ES-I3 (cell line): ENCODE data around the gene ZC3H7A.
A peak's percentile ranks its signal among the peaks of the same experiment; 100 is the strongest.
"Not testable (repeated sequence)": the region's sequence is repeated elsewhere in the genome, so short reads cannot be mapped to it uniquely, and the experiment has no call there.

Experiments
- H3K36me3 ChIP-seq: 2 replicates; pipeline ENCODE4 v1.6.1; 2013; ENCODE audit warnings: mild to moderate bottlenecking, low read length, control low read depth, moderate library complexity; ENCODE audit not compliant: insufficient read depth
- H3K4me1 ChIP-seq: 2 replicates; pipeline ENCODE4 v1.6.1; 2013; ENCODE audit warnings: mild to moderate bottlenecking, control low read depth, low read length; ENCODE audit not compliant: insufficient read depth
- H3K9ac ChIP-seq: 2 replicates; pipeline ENCODE4 v1.6.1; 2013; ENCODE audit warnings: low read depth, mild to moderate bottlenecking, low read length, moderate library complexity
- H3K9me3 ChIP-seq: 2 replicates; pipeline ENCODE4 v1.6.1; 2013; ENCODE audit warnings: mild to moderate bottlenecking, low read length, moderate library complexity; ENCODE audit not compliant: control insufficient read depth, insufficient read depth

The ZC3H7A gene

DNA sequence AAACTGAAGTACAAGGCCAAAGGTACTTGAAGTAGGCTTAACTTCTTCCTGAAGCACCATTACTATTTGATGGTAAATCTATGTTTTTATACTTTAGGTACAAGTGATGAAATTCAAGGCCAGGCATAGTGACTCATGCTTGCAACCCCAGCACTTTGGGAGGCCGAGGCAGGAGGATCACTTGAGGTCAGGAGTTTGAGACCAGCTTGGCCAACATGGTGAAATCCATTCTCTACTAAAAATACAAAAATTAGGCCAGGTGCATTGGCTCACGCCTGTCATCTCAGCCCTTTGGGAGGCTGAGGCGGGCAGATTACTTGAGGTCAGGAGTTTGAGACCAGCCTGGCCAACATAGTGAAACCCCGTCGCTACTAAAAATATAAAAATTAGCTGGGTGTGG lies 26.6 kb upstream of the ZC3H7A start:
- H3K36me3 ChIP-seq, H3K4me1 ChIP-seq, H3K9ac ChIP-seq, H3K9me3 ChIP-seq: not testable (repeated sequence)

DNA sequence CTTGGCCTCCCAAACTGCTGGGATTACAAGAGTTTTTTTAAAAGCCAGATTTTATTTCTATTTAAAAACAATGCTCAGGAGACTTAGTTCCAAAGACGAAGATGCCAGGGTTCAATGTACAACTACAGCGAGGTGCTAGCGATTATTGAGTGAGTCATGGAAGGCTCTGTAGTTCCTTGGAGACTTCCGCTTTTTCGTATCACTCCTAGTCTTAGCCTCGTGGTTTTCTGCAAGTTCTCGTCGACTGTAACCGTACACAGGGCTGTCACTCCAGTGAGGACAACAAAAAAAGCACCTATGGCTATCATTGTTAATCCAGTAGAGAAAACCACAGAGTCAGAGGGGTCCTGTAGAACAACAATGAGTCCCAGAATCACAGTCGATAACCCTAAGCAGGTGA lies 22.7 kb upstream of the ZC3H7A start:
- Histone ChIP-seq H3K36me3 (no peaks in the 10 kb centered on the region), H3K9me3 (no peaks in the 10 kb centered on the region), H3K4me1 (peaks cover 4% of the 10 kb centered on the region; the same call in 1 of the 2 replicates), H3K9ac (no peak overlapping the region)

DNA sequence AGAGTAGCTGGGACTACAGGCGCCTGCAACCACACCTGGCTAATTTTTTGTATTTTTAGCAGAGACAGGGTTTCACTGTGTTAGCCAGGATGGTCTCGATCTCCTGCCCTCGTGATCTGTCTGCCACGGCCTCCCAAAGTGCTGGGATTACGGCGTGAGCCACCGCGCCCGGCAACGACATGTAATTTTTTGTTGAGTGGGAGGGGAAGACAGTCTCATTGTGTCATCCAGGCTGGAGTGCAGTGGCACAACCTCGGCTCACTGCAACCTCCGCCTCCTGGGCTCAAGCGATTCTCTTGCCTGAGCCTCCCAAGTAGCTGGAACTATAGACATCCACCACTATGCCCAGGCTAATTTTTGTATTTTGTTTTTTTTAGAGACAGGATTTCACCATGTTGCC lies 21.9 kb upstream of the ZC3H7A start:
- H3K9me3 ChIP-seq, H3K36me3 ChIP-seq, H3K4me1 ChIP-seq, H3K9ac ChIP-seq: not testable (repeated sequence)

DNA sequence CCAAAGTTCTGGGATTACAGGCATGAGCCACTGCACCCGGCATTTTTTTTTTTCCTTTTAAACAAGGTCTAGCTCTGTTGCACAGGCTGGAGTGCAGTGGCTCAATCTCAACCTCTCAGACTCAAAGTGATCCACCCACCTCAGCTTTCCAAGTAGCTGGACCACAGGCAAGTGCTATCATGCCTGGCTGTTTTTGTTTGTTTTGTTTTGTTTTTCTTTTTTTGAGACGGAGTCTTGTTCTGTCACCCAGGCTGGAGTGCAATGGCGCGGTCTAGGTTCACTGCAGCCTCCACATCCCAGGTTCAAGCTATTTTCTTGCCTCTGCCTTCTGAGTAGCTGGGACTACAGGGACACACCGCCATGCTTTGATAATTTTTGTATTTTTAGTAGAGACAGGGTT lies 19.1 kb upstream of the ZC3H7A start:
- Histone ChIP-seq H3K9ac (no peak overlapping the region), H3K4me1 (no peaks in the 10 kb centered on the region), H3K36me3 (no peaks in the 10 kb centered on the region)

DNA sequence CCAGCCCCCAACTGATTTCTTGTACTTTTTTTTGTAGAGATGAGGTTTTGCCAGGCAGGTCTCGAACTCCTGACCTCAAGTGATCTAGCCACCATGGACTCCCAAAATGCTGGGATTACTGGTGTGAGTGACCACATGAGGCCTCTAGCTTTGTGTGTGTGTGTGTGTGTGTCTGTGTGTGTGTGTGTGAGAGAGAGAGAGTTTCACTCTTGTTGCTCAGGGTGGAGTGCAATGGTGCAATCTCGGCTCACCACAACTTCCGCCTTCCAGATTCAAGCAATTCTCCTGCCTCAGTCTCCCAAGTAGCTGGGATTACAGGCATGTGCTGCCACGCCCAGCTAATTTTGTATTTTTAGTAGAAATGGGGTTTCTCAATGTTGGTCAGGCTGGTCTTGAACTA lies 17.7 kb upstream of the ZC3H7A start:
- H3K36me3 ChIP-seq, H3K9ac ChIP-seq, H3K4me1 ChIP-seq, H3K9me3 ChIP-seq: not testable (repeated sequence)

More for the DNA sequence above, 19.1 kb upstream of the ZC3H7A start:
- no peaks in the 10 kb centered on the region for H3K9me3 ChIP-seq

DNA sequence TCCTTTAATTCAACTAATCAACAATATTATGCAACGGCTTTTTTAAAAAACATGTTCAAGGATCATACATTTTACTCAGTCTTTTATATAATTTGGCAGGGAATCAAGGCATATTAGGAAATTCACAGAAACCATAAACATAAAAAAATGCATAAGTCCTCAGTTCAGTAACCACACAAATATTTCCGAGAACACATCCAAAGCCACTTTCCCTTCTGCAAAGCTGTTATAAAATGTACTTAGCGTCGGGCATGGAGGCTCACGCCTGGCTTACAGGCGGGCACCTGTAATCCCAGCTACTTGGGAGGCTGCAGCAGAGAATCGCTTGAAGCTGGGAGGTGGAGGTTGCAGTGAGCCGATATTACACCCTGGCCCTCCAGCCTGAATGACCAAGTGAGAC lies 9.7 kb upstream of the ZC3H7A start:
- Histone ChIP-seq H3K4me1 (no peaks in the 10 kb centered on the region), H3K9me3 (no peaks in the 10 kb centered on the region), H3K36me3 (no peaks in the 10 kb centered on the region), H3K9ac (no peak overlapping the region)

DNA sequence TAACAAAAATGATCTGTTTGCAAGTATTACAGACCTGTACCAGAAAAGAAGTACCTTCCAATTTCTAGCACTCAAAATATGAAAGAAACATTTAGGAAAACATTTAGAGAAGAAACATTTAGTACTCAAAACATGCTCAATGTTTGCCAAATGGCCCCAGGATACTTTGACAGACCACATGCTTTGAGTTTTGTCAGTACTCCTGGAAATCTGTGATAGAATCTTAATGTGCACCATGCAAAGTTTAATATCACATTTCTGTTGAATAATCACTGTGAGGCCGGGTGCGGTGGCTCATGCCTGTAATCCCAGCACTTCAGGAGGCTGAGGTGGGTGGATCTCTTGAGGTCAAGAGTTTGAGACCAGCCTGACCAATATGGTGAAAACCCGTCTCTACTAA lies 8.5 kb upstream of the ZC3H7A start:
- H3K36me3 ChIP-seq, result no peaks in the 10 kb centered on the region
- peaks cover 5% of the 10 kb centered on the region; the same call in 1 of the 2 replicates for H3K4me1 ChIP-seq
- no peak overlapping the region for H3K9ac ChIP-seq
- no peaks in the 10 kb centered on the region for H3K9me3 ChIP-seq

DNA sequence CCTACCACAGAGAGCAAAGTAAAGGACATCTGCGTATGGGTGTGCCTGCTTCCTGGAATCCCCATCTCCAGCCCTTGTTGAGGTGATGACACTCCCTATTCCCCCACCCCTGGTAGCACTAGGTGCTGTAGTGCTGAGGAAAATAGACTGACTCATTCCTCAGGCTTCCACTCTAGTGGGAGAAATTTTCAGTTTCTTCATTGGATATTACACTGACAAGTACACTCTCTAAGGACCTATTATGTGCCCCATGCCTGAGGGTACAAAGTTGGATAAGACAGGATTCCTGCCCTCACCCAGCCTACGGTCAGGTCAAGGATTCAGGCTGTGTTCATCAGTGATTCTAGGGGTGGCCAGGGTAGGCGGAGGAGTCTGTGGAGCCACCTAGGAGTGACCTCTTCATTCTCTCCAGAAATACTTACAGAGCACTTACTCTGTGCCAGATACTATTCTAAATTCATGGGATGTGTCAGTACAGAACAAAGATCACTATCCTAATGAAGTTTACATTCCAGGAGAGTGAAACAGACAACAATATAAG lies 4.5 kb upstream of the ZC3H7A start:
- Histone ChIP-seq H3K9me3 (no peaks in the 10 kb centered on the region), H3K4me1 (peaks cover 11% of the 10 kb centered on the region; the same call in 1 of the 2 replicates), H3K9ac (no peak overlapping the region), H3K36me3 (no peaks in the 10 kb centered on the region)

DNA sequence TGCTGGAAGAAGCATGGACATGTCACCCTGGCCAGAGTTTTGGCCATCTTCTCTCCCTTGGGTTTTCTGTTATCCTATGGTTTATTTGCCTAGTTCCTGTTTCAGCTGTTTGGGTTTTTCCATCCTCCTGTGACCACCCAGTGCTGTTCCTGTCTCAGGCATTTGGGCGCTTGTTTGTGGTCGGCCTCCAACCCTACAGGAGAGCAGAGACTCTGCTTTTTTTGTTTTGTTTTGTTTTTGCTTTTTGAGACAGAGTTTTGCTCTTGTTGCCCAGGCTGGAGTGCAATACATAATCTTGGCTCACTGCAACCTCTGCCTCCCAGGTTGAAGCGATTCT lies 3.3 kb upstream of the ZC3H7A start:
- Histone ChIP-seq H3K36me3 (no peaks in the 10 kb centered on the region), H3K4me1 (peaks cover 16% of the 10 kb centered on the region; the same call in 1 of the 2 replicates), H3K9ac (no peak overlapping the region), H3K9me3 (no peaks in the 10 kb centered on the region)

DNA sequence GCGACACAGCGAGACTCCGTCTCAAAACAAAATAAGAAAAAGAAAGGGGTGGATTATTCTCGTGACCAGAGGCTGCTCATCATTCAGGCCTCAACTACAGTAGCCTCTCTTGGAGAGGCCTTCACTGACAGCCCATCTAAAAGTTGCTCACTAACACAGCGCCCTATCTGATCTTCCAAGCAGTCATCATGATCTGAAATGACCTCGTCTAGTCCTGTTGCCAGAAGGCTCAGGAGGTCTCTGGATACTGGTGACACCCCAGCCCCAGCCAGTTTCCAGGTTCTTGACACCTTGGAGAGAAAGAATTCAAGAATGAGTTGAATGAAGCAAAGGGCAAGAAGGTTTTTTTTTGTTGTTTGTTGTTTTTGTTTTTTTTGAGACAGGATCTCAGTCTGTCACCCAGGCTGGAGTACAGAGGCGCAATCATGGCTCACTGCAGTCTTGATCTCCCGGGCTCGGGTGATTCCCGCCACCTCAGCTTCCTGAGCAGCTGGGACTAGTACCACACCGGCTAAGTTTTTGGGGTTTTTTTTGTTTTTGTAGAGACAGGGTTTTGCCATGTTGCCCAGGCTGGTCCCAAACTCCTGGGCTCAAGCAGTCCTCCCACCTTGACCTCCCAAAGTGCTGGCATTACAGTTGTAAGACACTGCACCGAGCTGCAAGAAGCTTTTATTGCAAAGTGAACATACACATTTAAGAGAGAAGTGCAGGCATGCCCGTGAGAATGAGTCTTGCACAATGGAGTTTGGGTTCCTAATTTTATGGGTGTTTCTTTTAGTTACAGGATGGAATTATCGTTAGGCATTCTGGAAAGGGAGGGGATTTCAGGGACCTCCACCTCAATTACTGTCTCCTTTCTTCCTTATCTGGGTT lies 2.7 kb upstream of the ZC3H7A start:
- H3K9me3 ChIP-seq, result no peaks in the 10 kb centered on the region
- H3K9ac ChIP-seq, result no peak overlapping the region
- H3K36me3 ChIP-seq, result peaks cover 3% of the 10 kb centered on the region
- peaks cover 16% of the 10 kb centered on the region; the same call in 1 of the 2 replicates for H3K4me1 ChIP-seq

DNA sequence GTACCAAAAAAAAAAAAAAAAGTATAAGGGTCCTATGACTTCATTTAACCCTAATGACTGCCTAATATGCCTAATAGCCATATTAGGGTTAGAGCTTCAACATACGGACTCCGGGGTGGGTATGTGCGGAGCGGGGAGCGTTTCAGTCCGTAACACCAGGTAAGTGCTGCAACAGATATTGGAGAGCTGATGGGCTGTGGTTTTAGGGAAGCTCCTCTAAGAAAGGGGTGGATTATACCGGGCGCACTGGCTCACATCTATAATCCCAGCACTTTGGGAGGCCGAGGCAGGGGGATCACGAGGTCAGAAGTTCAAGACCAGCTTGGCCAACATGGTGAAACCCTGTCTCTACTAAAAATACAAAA lies 1.9 kb upstream of the ZC3H7A start:
- Histone ChIP-seq H3K9ac (no peak overlapping the region; the same call in 1 of the 2 replicates), H3K36me3 (peaks cover 6% of the 10 kb centered on the region), H3K4me1 (peaks cover 16% of the 10 kb centered on the region; the same call in 1 of the 2 replicates), H3K9me3 (no peaks in the 10 kb centered on the region)

DNA sequence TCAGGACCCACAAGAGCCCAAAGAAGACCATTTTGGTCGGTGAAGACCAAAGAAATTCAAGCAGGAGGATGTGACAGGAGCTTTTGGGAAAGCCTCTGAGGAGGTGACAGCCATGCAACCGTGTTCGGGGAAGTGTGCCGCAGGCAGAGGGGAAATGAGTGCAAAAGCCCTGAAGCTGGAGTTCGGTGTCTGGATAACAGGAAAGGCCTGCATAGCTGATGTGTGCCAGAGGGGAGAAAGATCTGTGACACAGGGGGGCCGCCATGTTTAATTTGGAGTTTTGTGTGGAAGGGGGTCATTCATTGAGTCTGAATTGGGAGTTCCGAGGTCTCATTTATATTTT lies 870 bp upstream of the ZC3H7A start:
- peaks cover 6% of the 10 kb centered on the region for H3K36me3 ChIP-seq
- no peaks in the 10 kb centered on the region for H3K9me3 ChIP-seq
- peaks cover 16% of the 10 kb centered on the region; the same call in 1 of the 2 replicates for H3K4me1 ChIP-seq
- peak overlapping the region; percentile 93 for H3K9ac ChIP-seq

DNA sequence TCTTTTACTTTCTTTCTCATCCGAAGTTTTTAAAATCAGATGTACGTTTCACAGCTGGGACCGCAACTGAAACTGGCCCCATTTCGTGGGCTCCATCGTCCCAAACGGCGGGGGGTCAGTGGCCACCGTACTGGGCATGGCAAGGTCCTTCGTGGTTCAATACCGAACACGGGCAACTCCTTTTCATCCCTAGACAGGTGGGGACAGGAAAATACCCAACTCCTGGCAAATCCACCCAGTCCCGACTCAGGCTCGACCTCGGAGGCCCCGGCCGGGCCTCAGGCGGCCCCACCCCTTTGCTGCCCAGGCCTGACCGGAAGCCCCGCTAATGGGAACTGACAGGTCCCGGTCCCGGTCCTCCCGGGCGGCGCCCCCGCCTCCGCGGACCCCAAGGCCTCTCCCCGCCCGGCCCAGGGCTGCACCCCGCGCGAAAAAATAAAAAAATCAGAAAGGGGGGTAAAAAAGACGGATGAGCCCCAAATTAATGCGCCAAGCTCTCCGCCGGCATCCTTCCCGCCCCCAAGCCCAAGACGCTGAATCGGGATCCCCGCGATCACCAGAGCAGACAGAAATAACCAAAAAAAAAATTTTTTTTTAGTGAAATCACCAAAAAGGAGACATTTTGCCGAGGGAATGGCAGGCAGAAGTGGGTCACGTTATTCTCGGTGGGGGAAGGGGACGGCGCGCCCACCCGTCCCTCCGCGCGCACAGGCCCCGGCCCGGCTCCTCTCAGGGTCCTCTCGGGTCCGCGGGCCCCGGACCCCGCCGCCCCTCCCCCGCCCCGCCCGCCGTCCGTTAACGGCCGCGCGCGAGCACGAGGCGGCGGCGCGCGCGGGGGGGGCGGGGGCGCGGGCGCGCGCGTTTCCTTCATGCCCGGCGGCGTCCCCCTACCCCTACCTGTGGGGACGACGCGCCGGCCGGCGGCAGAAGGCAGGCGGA lies 562 bp downstream of the ZC3H7A start:
- Histone ChIP-seq H3K9ac (peak overlapping the region; percentile 97), H3K36me3 (peaks cover 6% of the 10 kb centered on the region), H3K4me1 (peaks cover 14% of the 10 kb centered on the region; the same call in 1 of the 2 replicates), H3K9me3 (no peaks in the 10 kb centered on the region)

DNA sequence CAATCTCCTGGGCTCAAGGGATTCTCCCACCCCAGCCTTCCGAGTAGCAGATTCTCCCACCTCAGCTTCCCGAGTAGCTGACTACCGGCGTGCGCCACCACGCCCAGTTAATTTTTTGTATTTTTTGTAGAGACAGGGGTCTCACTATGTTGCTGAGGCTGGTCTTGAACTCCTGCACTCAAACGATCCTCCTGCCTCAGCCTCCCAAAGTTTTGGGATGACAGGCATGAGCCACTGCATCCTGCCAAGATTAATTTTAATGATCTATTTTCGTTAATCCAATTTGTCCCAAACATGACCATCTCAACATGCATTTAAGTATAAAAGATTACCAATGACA lies 1.2 kb downstream of the ZC3H7A start:
- Histone ChIP-seq H3K9me3 (no peaks in the 10 kb centered on the region), H3K36me3 (peaks cover 6% of the 10 kb centered on the region), H3K4me1 (0 out of 2 replicates have a peak, but pooled peaks cover 11% of the 10 kb centered on the region), H3K9ac (peak overlapping the region; percentile 97; the same call in 1 of the 2 replicates)
